Endodermal cell (in vitro differentiated cells): ENCODE measurements around the gene RNF149. TPM values are rescaled to one million over a fixed set of nuclear protein-coding genes. Genes with fewer than 3 reads are reported as not detected.

Experiments used
- DNase-seq: peaks from one replicate; pipeline ENCODE4 v3.0.0-alpha.2; 2017
- H3K27ac ChIP-seq: 2 replicates; pipeline ENCODE4 v1.5.1; 2013; ENCODE audit warnings: mild to moderate bottlenecking, low read depth, low read length, moderate library complexity
- H3K27me3 ChIP-seq: 2 replicates; pipeline ENCODE4 v1.6.1; 2013; ENCODE audit warnings: mild to moderate bottlenecking, low read length, moderate library complexity; ENCODE audit not compliant: insufficient read depth, control insufficient read depth, poor library complexity, severe bottlenecking
- H3K36me3 ChIP-seq: 2 replicates; pipeline ENCODE4 v1.7.0; 2013; ENCODE audit warnings: mild to moderate bottlenecking, low read length, moderate library complexity; ENCODE audit not compliant: control insufficient read depth, insufficient read depth
- H3K4me1 ChIP-seq: one replicate; pipeline ENCODE4 v1.7.0; 2013; ENCODE audit warnings: low read length; ENCODE audit not compliant: control insufficient read depth, insufficient read depth
- H3K4me3 ChIP-seq: 2 replicates; pipeline ENCODE4 v1.5.1; 2013; ENCODE audit warnings: mild to moderate bottlenecking, low read length, moderate library complexity
- H3K9ac ChIP-seq: 2 replicates; pipeline ENCODE4 v1.6.1; 2013; ENCODE audit warnings: mild to moderate bottlenecking, low read length, moderate library complexity; ENCODE audit not compliant: poor library complexity, severe bottlenecking; ENCODE audit errors: extremely low read depth
- H3K9me3 ChIP-seq: 2 replicates; pipeline ENCODE4 v1.6.1; 2013; ENCODE audit warnings: mild to moderate bottlenecking, low read length, moderate library complexity; ENCODE audit not compliant: control insufficient read depth
- H3K27ac Mint-ChIP-seq: 2 replicates; pipeline ENCODE4 v1.8.0; 2020; ENCODE audit warnings: mixed read lengths
- H3K27me3 Mint-ChIP-seq: 2 replicates; pipeline ENCODE4 v1.8.0; 2021; ENCODE audit warnings: mild to moderate bottlenecking, mixed read lengths; ENCODE audit not compliant: insufficient read depth
- H3K36me3 Mint-ChIP-seq: 2 replicates; pipeline ENCODE4 v1.8.0; 2020; ENCODE audit warnings: low read depth, mixed read lengths
- H3K4me1 Mint-ChIP-seq: 2 replicates; pipeline ENCODE4 v1.8.0; 2020; ENCODE audit warnings: mixed read lengths
- H3K4me3 Mint-ChIP-seq: 2 replicates; pipeline ENCODE4 v1.8.0; 2020; ENCODE audit warnings: mild to moderate bottlenecking, moderate library complexity, mixed read lengths
- H3K9me3 Mint-ChIP-seq: 2 replicates; pipeline ENCODE4 v1.8.0; 2020; ENCODE audit warnings: mild to moderate bottlenecking, mixed read lengths
- CTCF ChIP-seq: fragments of 200-600 bp; sonication (generic); conservative IDR thresholded peaks from 2 replicates; pipeline ENCODE4 v1.5.0; 2021; ENCODE audit warnings: antibody characterized with exemption, mild to moderate bottlenecking
- WGBS, 2 experiments: methylation state at CpG; one replicate each; pipeline versions ENCODE4 v1.1.5 to v1.1.7; 2013; ENCODE audit warnings: missing lambda C conversion rate in 2 of 2, mixed read lengths in 1 of 2; ENCODE audit not compliant: insufficient coverage in 1 of 2, insufficient read length in 1 of 2; 5-methylcytosine and 5-hydroxymethylcytosine counted together
- total RNA-seq, 2 donors: library from RNA; stranded (reverse); fragmentation: NEBNext Ultra II Directional in 1 of 2; extraction: Animal tissue kit (Norgen Biotek cat#: 25700) in 1 of 2; gene quantifications; 2 replicates in 1 of 2; 3 replicates in 1 of 2; pipeline ENCODE4 v1.2.1, GENCODE V29; 2021

Gene RNF149
- total RNA-seq, 2 donors from 2014 or later: 26.4 to 36.3 TPM

- DNase-seq: no peak
- H3K27me3 Mint-ChIP-seq: peaks cover 5% of the 10 kb centered on the region
These were observed 3.2 kb upstream of the RNF149 start for GRCh38 chr2:101311696-101312017.

GRCh38 chr2:101310834-101311695, 2.6 kb upstream of the RNF149 start:
- Histone ChIP-seq H3K9me3 (no peaks in the 10 kb centered on the region), H3K9ac (no peak overlapping the region), H3K27ac (no peak overlapping the region), H3K4me1 (peaks cover 7% of the 10 kb centered on the region), H3K4me3 (no peak overlapping the region), H3K36me3 (no peaks in the 10 kb centered on the region), H3K27me3 (no peaks in the 10 kb centered on the region)
- Mint-ChIP-seq H3K9me3 (no peaks in the 10 kb centered on the region), H3K36me3 (peaks cover 4% of the 10 kb centered on the region), H3K27ac (no peak overlapping the region), H3K4me1 (peaks cover 13% of the 10 kb centered on the region), H3K4me3 (no peak overlapping the region), H3K27me3 (peaks cover 5% of the 10 kb centered on the region)
- TF ChIP-seq CTCF: no peak
- 84 to 86% methylated on average over 2 to 5 of the region's 7 CpGs for WGBS, 2 experiments
- DNase-seq: no peak

More at GRCh38 chr2:101311696-101312017, 3.2 kb upstream of the RNF149 start:
- no peak overlapping the region for H3K9ac ChIP-seq
- H3K4me3 Mint-ChIP-seq: no peak overlapping the region
- H3K9me3 Mint-ChIP-seq: no peaks in the 10 kb centered on the region
- no peak overlapping the region for H3K27ac ChIP-seq
- WGBS, 2 experiments: 86% methylated on average over 3 of the region's 3 CpGs; no CpG with 5 or more reads in 1 of the 2 experiments
- no peaks in the 10 kb centered on the region for H3K27me3 ChIP-seq
- H3K4me3 ChIP-seq: no peak overlapping the region
- peaks cover 3% of the 10 kb centered on the region for H3K4me1 ChIP-seq
- H3K36me3 ChIP-seq: no peaks in the 10 kb centered on the region
- peaks cover 8% of the 10 kb centered on the region for H3K4me1 Mint-ChIP-seq
- peaks cover under 1% of the 10 kb centered on the region for H3K36me3 Mint-ChIP-seq
- no peaks in the 10 kb centered on the region for H3K9me3 ChIP-seq
- no peak overlapping the region for H3K27ac Mint-ChIP-seq
- TF ChIP-seq CTCF: no peak

- TF ChIP-seq CTCF: no peak
- Histone ChIP-seq H3K9ac (no peak overlapping the region), H3K4me1 (peaks cover 8% of the 10 kb centered on the region), H3K27me3 (no peaks in the 10 kb centered on the region), H3K9me3 (no peaks in the 10 kb centered on the region), H3K36me3 (no peaks in the 10 kb centered on the region), H3K4me3 (no peak overlapping the region), H3K27ac (no peak overlapping the region)
- no peak for DNase-seq
- Mint-ChIP-seq H3K27me3 (peaks cover 5% of the 10 kb centered on the region), H3K27ac (no peak overlapping the region), H3K9me3 (no peaks in the 10 kb centered on the region), H3K4me3 (no peak overlapping the region), H3K36me3 (peaks cover 4% of the 10 kb centered on the region), H3K4me1 (peaks cover 21% of the 10 kb centered on the region)
- WGBS, 2 experiments: 81 to 84% methylated on average over 8 to 10 of the region's 10 CpGs
These were observed 1.8 kb upstream of the RNF149 start for GRCh38 chr2:101310090-101310833.
